Activated CD4-positive, alpha-beta memory T cell treated with anti-CD3 and anti-CD28 coated beads, Interleukin-2, amount 10 ng/mL, durations not matched to agents 7 days and 5 days (primary cell): ENCODE data around the gene ODC1. TPM values are rescaled to one million over a fixed set of nuclear protein-coding genes. Genes with fewer than 3 reads are reported as not detected.
A peak's percentile ranks its signal among the peaks of the same experiment; 100 is the strongest.
"Not testable (repeated sequence)": the region's sequence is repeated elsewhere in the genome, so short reads cannot be mapped to it uniquely, and the experiment has no call there.

Experiments used
- CTCF ChIA-PET: fragments of 350-600 bp; sonication (Branson Sonifier 250); formaldehyde crosslinking; loops from one replicate; lab custom pipeline; 2021; ENCODE audit warnings: antibody characterized with exemption, inconsistent platforms; lab: Charles Lee
- POLR2A ChIA-PET: fragments of 350-600 bp; sonication (Branson Sonifier 250); formaldehyde crosslinking; loops from one replicate; lab custom pipeline; 2021; ENCODE audit warnings: antibody characterized with exemption; lab: Charles Lee
- DNase-seq: peaks from one replicate; pipeline ENCODE4 v3.0.0-alpha.2; 2020
- H3K27ac Mint-ChIP-seq: one replicate; pipeline ENCODE4 v1.8.0; 2021; ENCODE audit warnings: mild to moderate bottlenecking, mixed read lengths
- H3K27me3 Mint-ChIP-seq: one replicate; pipeline ENCODE4 v1.8.0; 2021; ENCODE audit warnings: mixed read lengths
- H3K36me3 Mint-ChIP-seq: one replicate; pipeline ENCODE4 v1.8.0; 2021; ENCODE audit warnings: low read depth, mixed read lengths
- H3K4me1 Mint-ChIP-seq: one replicate; pipeline ENCODE4 v1.8.0; 2021; ENCODE audit warnings: mixed read lengths
- H3K4me3 Mint-ChIP-seq: one replicate; pipeline ENCODE4 v1.8.0; 2021; ENCODE audit warnings: mild to moderate bottlenecking, mixed read lengths
- H3K9me3 Mint-ChIP-seq: one replicate; pipeline ENCODE4 v1.8.0; 2021; ENCODE audit warnings: mixed read lengths
- total RNA-seq, 2 experiments: library from RNA; stranded (reverse); gene quantifications; one replicate each; pipeline ENCODE4 v1.2.3, GENCODE V29; 2021

ODC1 gene
- total RNA-seq, 2 experiments from 2014 or later, result 48.1 to 54.9 TPM

- H3K9me3 Mint-ChIP-seq, result no peaks in the 10 kb centered on the region
- CTCF ChIA-PET, result interaction anchor here (2.4 kb wide), 1 partner anchor 8 kb away, joined by 5 read pairs; no protein-coding TSS in a partner anchor
- DNase-seq, result no peak
- POLR2A ChIA-PET, result interaction anchor here (2.0 kb wide), 1 partner anchor 10 kb away, joined by 5 read pairs; the partner anchor contains the start of gene ODC1
- H3K4me1 Mint-ChIP-seq, result peaks cover 5% of the 10 kb centered on the region
- peaks cover 35% of the 10 kb centered on the region for H3K27me3 Mint-ChIP-seq
- H3K36me3 Mint-ChIP-seq, result no peaks in the 10 kb centered on the region
- H3K27ac Mint-ChIP-seq, result no peak overlapping the region
- H3K4me3 Mint-ChIP-seq, result no peak overlapping the region
Measured at GRCh38 chr2:10457846-10458598, 9.9 kb upstream of the ODC1 start.

GRCh38 chr2:10457195-10457594 lies 9.1 kb upstream of the ODC1 start:
- DNase-seq, CTCF ChIA-PET, H3K4me1 Mint-ChIP-seq, H3K36me3 Mint-ChIP-seq, POLR2A ChIA-PET, H3K4me3 Mint-ChIP-seq, H3K9me3 Mint-ChIP-seq, H3K27ac Mint-ChIP-seq: not testable (repeated sequence)
- peaks cover 30% of the 10 kb centered on the region for H3K27me3 Mint-ChIP-seq

- no peak overlapping the region for H3K27ac Mint-ChIP-seq
- H3K4me1 Mint-ChIP-seq, result peaks cover 13% of the 10 kb centered on the region
- H3K4me3 Mint-ChIP-seq, result no peak overlapping the region
- peaks cover 14% of the 10 kb centered on the region for H3K27me3 Mint-ChIP-seq
- no peak for DNase-seq
- H3K9me3 Mint-ChIP-seq, result no peaks in the 10 kb centered on the region
- no peaks in the 10 kb centered on the region for H3K36me3 Mint-ChIP-seq
- ChIA-PET POLR2A (no interaction called here), CTCF (no interaction called here)
Measured at GRCh38 chr2:10454505-10454904, 6.4 kb upstream of the ODC1 start.

GRCh38 chr2:10453905-10454298 lies 5.8 kb upstream of the ODC1 start:
- CTCF ChIA-PET, result no interaction called here

GRCh38 chr2:10452956-10453904 lies 5.1 kb upstream of the ODC1 start:
- Mint-ChIP-seq H3K27me3 (peaks cover 6% of the 10 kb centered on the region), H3K27ac (no peak overlapping the region), H3K9me3 (no peaks in the 10 kb centered on the region), H3K4me1 (peaks cover 19% of the 10 kb centered on the region), H3K4me3 (no peak overlapping the region), H3K36me3 (no peaks in the 10 kb centered on the region)
- POLR2A ChIA-PET, result interaction anchor here (0.6 kb wide), 1 partner anchor 18 kb away, joined by 3 read pairs; no protein-coding TSS in a partner anchor
- CTCF ChIA-PET, result interaction anchor here (0.7 kb wide), 1 partner anchor 9 kb away, joined by 3 read pairs; no protein-coding TSS in a partner anchor
- DNase-seq, result no peak

More at GRCh38 chr2:10453905-10454298, 5.8 kb upstream of the ODC1 start:
- no peak for DNase-seq
- Mint-ChIP-seq H3K4me3 (no peak overlapping the region), H3K36me3 (no peaks in the 10 kb centered on the region), H3K9me3 (no peaks in the 10 kb centered on the region), H3K27ac (no peak overlapping the region), H3K27me3 (peaks cover 12% of the 10 kb centered on the region), H3K4me1 (peaks cover 19% of the 10 kb centered on the region)
- POLR2A ChIA-PET, result no interaction called here

GRCh38 chr2:10452312-10452711 lies 4.2 kb upstream of the ODC1 start:
- H3K27ac Mint-ChIP-seq, result no peak overlapping the region
- H3K4me1 Mint-ChIP-seq, result peaks cover 21% of the 10 kb centered on the region
- no peak for DNase-seq
- H3K36me3 Mint-ChIP-seq, result peaks cover 2% of the 10 kb centered on the region
- H3K9me3 Mint-ChIP-seq, result no peaks in the 10 kb centered on the region
- no peak overlapping the region for H3K4me3 Mint-ChIP-seq
- ChIA-PET CTCF (interaction anchor here (0.7 kb wide), 2 partner anchors 10 to 14 kb away, joined by 3 read pairs; no protein-coding TSS in a partner anchor), POLR2A (no interaction called here)
- no peaks in the 10 kb centered on the region for H3K27me3 Mint-ChIP-seq

- no peak overlapping the region for H3K4me3 Mint-ChIP-seq
- no peak overlapping the region for H3K27ac Mint-ChIP-seq
- H3K27me3 Mint-ChIP-seq, result no peaks in the 10 kb centered on the region
- no peaks in the 10 kb centered on the region for H3K9me3 Mint-ChIP-seq
- DNase-seq, result no peak
- H3K4me1 Mint-ChIP-seq, result peaks cover 25% of the 10 kb centered on the region
- H3K36me3 Mint-ChIP-seq, result peaks cover 3% of the 10 kb centered on the region
- ChIA-PET CTCF (interaction anchor here (0.7 kb wide), 1 partner anchor 13 kb away, joined by 3 read pairs; no protein-coding TSS in a partner anchor), POLR2A (no interaction called here)
Measured at GRCh38 chr2:10451819-10452218, 3.7 kb upstream of the ODC1 start.

GRCh38 chr2:10449838-10450691 lies 1.9 kb upstream of the ODC1 start:
- Mint-ChIP-seq H3K27me3 (no peaks in the 10 kb centered on the region), H3K27ac (no peak overlapping the region), H3K4me3 (peak overlapping the region; percentile 78), H3K4me1 (peaks cover 40% of the 10 kb centered on the region), H3K9me3 (no peaks in the 10 kb centered on the region), H3K36me3 (peaks cover 3% of the 10 kb centered on the region)
- POLR2A ChIA-PET, result interaction anchor here (1.2 to 5.5 kb wide), 3 partner anchors 147 to 239 kb away, joined by 4 to 40 read pairs (median 33); partner anchors contain the start of gene HPCAL1
- CTCF ChIA-PET, result interaction anchor here (1.0 to 1.9 kb wide), 4 partner anchors 9 to 235 kb away, joined by 3 to 9 read pairs (median 4); no protein-coding TSS in a partner anchor
- no peak for DNase-seq

GRCh38 chr2:10449486-10449831 lies 1.3 kb upstream of the ODC1 start:
- no peaks in the 10 kb centered on the region for H3K27me3 Mint-ChIP-seq
- H3K4me1 Mint-ChIP-seq, result peaks cover 46% of the 10 kb centered on the region
- CTCF ChIA-PET, result interaction anchor here (1.1 to 1.9 kb wide), 3 partner anchors 10 to 41 kb away, joined by 3 to 9 read pairs (median 5); no protein-coding TSS in a partner anchor
- peaks cover 9% of the 10 kb centered on the region for H3K36me3 Mint-ChIP-seq
- POLR2A ChIA-PET, result interaction anchor here (1.2 to 5.5 kb wide), 6 partner anchors 10 to 976 kb away, joined by 3 to 40 read pairs (median 18); partner anchors contain the start of gene HPCAL1
- peak overlapping the region; percentile 78 for H3K4me3 Mint-ChIP-seq
- H3K27ac Mint-ChIP-seq, result peak overlapping the region; percentile 82
- no peak for DNase-seq
- no peaks in the 10 kb centered on the region for H3K9me3 Mint-ChIP-seq

- H3K4me3 Mint-ChIP-seq, result peak overlapping the region; percentile 78
Measured at GRCh38 chr2:10448576-10449485, 704 bp upstream of the ODC1 start.

More at GRCh38 chr2:10448576-10449485, 704 bp upstream of the ODC1 start:
- H3K36me3 Mint-ChIP-seq, result peaks cover 16% of the 10 kb centered on the region
- H3K9me3 Mint-ChIP-seq, result no peaks in the 10 kb centered on the region
- ChIA-PET CTCF (interaction anchor here (1.0 to 4.6 kb wide), 11 partner anchors 11 to 324 kb away, joined by 3 to 38 read pairs (median 6); no protein-coding TSS in a partner anchor), POLR2A (interaction anchor here (0.7 to 5.5 kb wide), 31 partner anchors 9 to 975 kb away, joined by 3 to 58 read pairs (median 5); partner anchors contain the start of genes ADAM17, HPCAL1, NOL10 and RRM2)
- peak; percentile 94 for DNase-seq
- H3K27ac Mint-ChIP-seq, result peak overlapping the region; percentile 82
- H3K27me3 Mint-ChIP-seq, result no peaks in the 10 kb centered on the region
- H3K4me1 Mint-ChIP-seq, result peaks cover 52% of the 10 kb centered on the region
